OCI-LY7 (cell line): ENCODE data around the gene SAE1. TPM values are rescaled to one million over a fixed set of nuclear protein-coding genes. Genes with fewer than 3 reads are reported as not detected.

Experiments used
- BruUV-seq: library from RNA; stranded (reverse); fragments of 400-500 nt; replicated peaks from 2 replicates; lab custom pipeline; 2021; lab: Mats Ljungman, UMichigan
- CTCF ChIA-PET: fragments of 300-600 bp; sonication (Branson Sonifier 250); formaldehyde crosslinking; loops from one replicate; lab custom pipeline; 2022; ENCODE audit warnings: antibody characterized with exemption; ENCODE audit not compliant: unreplicated experiment; lab: Charles Lee
- POLR2A ChIA-PET: fragments of 300-600 bp; sonication (Branson Sonifier 250); formaldehyde crosslinking; loops from one replicate; lab custom pipeline; 2022; ENCODE audit warnings: antibody characterized with exemption; lab: Charles Lee
- DNase-seq: peaks from one replicate; pipeline ENCODE4 v3.0.0-alpha.2; 2015; ENCODE audit warnings: low spot score
- H2AFZ ChIP-seq: fragments of 200-600 bp; sonication (generic), shearing (Covaris generic); 2 replicates; pipeline ENCODE4 v1.6.1; 2014; ENCODE audit warnings: mild to moderate bottlenecking, antibody characterized with exemption, low read length, moderate library complexity
- H3K27ac ChIP-seq: fragments of 200-600 bp; sonication (generic); 2 replicates; pipeline ENCODE4 v1.5.1; 2014; ENCODE audit warnings: mixed run types, low read depth, mild to moderate bottlenecking, moderate library complexity, low read length, inconsistent platforms; ENCODE audit not compliant: poor library complexity, severe bottlenecking
- H3K36me3 ChIP-seq: fragments of 200-600 bp; sonication (generic); 2 replicates; pipeline ENCODE4 v1.6.1; 2014; ENCODE audit warnings: mild to moderate bottlenecking, antibody characterized with exemption, low read length, moderate library complexity, mixed read lengths; ENCODE audit not compliant: insufficient read depth
- H3K4me1 ChIP-seq: fragments of 200-600 bp; sonication (generic); 2 replicates; pipeline ENCODE4 v1.5.1; 2014; ENCODE audit warnings: mild to moderate bottlenecking, low read length; ENCODE audit not compliant: insufficient read depth, poor library complexity, severe bottlenecking
- H3K4me2 ChIP-seq: fragments of 200-600 bp; sonication (generic); 2 replicates; pipeline ENCODE4 v1.6.1; 2014; ENCODE audit warnings: mild to moderate bottlenecking, low read length
- H3K4me3 ChIP-seq: fragments of 200-600 bp; sonication (generic); 2 replicates; pipeline ENCODE4 v1.5.1; 2014; ENCODE audit warnings: mild to moderate bottlenecking, low read depth, low read length; ENCODE audit not compliant: poor library complexity, severe bottlenecking
- H3K79me2 ChIP-seq: fragments of 200-600 bp; sonication (generic); 2 replicates; pipeline ENCODE4 v1.6.1; 2016; ENCODE audit warnings: low read depth, mild to moderate bottlenecking, low read length, moderate library complexity, mixed read lengths; ENCODE audit not compliant: insufficient read depth
- H3K9me2 ChIP-seq: fragments of 200-600 bp; sonication (generic); 2 replicates; pipeline ENCODE4 v1.6.1; 2016; ENCODE audit warnings: mild to moderate bottlenecking, low read length, mixed read lengths; ENCODE audit not compliant: insufficient read depth
- H3K9me3 ChIP-seq: fragments of 200-600 bp; sonication (generic); 2 replicates; pipeline ENCODE4 v1.6.1; 2014; ENCODE audit warnings: mild to moderate bottlenecking, mixed run types, low read length, mixed read lengths
- H4K20me1 ChIP-seq: fragments of 200-600 bp; sonication (generic); 2 replicates; pipeline ENCODE4 v1.6.1; 2014; ENCODE audit warnings: mild to moderate bottlenecking, antibody characterized with exemption, low read length, moderate library complexity, mixed read lengths; ENCODE audit not compliant: insufficient read depth
- CTCF ChIP-seq: fragments of 200-600 bp; sonication (generic); conservative IDR thresholded peaks from 2 replicates; pipeline ENCODE4 v1.5.1; 2014; ENCODE audit warnings: mild to moderate bottlenecking, antibody characterized with exemption, low read length, moderate library complexity, mixed read lengths
- EZH2phosphoT487 ChIP-seq: fragments of 200-600 bp; sonication (generic); IDR thresholded peaks from 2 replicates; pipeline ENCODE4 v1.6.1; 2018; ENCODE audit warnings: low read depth, borderline replicate concordance, mild to moderate bottlenecking, mixed run types, antibody characterized with exemption, low read length, moderate library complexity, mixed read lengths
- intact Hi-C: fragments of 100-400 bp; cut with micrococcal nuclease; formaldehyde crosslinking; loops from one replicate; pipeline ENCODE4 v1.10.0; 2022; ENCODE audit not compliant: unreplicated experiment
- total RNA-seq, 2 experiments: library from RNA; depleted of rRNA in 1 of 2; stranded (reverse); fragments of >200 nt in 1 of 2; shearing (Covaris generic) in 1 of 2; gene quantifications; 2 replicates each; pipeline ENCODE4 v1.2.3, GENCODE V29; 2014 to 2022

The SAE1 gene
- total RNA-seq, 2 experiments from 2014 or later: 144 to 165 TPM

GRCh38 chr19:47176627-47177090, 46.0 kb downstream of the SAE1 start:
- Histone ChIP-seq H2AFZ (no peak overlapping the region), H3K36me3 (peaks cover 83% of the 10 kb centered on the region), H3K9me3 (no peaks in the 10 kb centered on the region), H3K79me2 (peaks cover 11% of the 10 kb centered on the region; the same call in 1 of the 2 replicates), H3K4me2 (no peak overlapping the region), H4K20me1 (0 out of 2 replicates have a peak, but pooled peaks cover 3% of the 10 kb centered on the region), H3K4me1 (no peaks in the 10 kb centered on the region), H3K27ac (no peak overlapping the region), H3K9me2 (no peaks in the 10 kb centered on the region), H3K4me3 (no peak overlapping the region)
- CTCF ChIA-PET: no interaction called here
- DNase-seq: no peak
- POLR2A ChIA-PET: interaction anchor here (0.6 kb wide), 1 partner anchor 336 kb away, joined by 5 read pairs; no protein-coding TSS in a partner anchor
- intact Hi-C loops: no loop called here
- BruUV-seq: no TSS peak
- TF ChIP-seq CTCF (no peak), EZH2phosphoT487 (no peak)

DNA sequence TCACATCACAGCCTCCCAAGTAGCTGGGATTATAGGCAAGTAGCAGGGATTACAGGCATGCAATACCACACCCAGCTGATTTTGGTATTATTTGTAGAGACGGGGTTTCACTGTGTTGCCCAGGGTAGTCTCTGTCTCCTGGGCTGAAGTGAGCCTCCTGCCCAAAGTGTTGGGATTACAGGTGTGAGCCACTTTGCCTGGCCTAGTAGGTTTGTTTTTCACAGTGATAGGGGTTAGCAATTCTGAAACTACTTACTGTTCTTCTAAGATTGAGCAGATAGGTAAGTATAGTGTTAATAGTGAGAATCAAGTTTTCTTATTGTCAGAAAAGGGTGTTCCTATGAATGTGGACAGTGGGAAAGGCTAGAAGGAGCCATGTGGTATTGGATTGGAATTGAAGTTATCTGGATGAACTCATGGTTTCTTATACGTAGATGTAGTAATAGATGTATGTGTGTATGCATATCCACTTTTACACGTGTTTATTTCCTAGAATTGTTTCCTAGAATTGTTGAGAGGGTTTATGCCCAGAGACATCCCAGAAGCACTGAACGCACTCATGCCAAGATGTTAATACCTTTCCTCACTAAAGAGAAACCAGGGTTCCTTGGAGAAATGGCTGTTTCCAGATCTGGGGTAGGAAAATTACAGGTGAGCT, 49.1 kb downstream of the SAE1 start:
- no peak overlapping the region for H3K4me2 ChIP-seq
- POLR2A ChIA-PET: interaction anchor here (1.3 kb wide), 1 partner anchor 22 kb away, joined by 3 read pairs; no protein-coding TSS in a partner anchor
- H3K4me3 ChIP-seq: no peak overlapping the region
- no peaks in the 10 kb centered on the region for H3K4me1 ChIP-seq
- CTCF ChIA-PET: no interaction called here
- H3K9me3 ChIP-seq: no peaks in the 10 kb centered on the region
- DNase-seq: no peak
- H3K79me2 ChIP-seq: peaks cover 11% of the 10 kb centered on the region; the same call in 1 of the 2 replicates
- no peak overlapping the region for H2AFZ ChIP-seq
- H3K36me3 ChIP-seq: peaks cover 88% of the 10 kb centered on the region
- H3K27ac ChIP-seq: no peak overlapping the region
- no peaks in the 10 kb centered on the region for H3K9me2 ChIP-seq
- H4K20me1 ChIP-seq: 0 out of 2 replicates have a peak, but pooled peaks cover 3% of the 10 kb centered on the region
- TF ChIP-seq CTCF (no peak), EZH2phosphoT487 (no peak)
- intact Hi-C loops: no loop called here
- BruUV-seq: no TSS peak

DNA sequence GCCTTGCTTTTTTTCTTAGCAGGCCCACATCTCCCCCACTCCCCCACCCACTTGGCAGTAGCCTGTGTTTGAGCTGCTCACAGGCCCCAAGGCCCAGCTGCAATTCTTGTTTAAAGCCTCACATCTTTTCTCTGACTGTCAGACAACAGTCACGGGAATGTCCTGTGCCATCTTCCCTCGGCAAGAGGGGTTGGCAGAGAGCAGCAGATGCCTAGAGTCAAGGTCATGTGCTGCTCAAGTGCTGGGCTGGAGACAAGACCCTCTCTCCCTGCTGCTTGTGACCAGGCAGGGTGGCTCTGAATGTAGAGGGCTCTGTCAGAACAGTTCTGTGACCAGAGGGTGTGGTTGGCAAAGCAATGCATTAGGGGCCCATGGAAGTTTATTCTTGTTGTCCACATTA, 53.0 kb downstream of the SAE1 start:
- TF ChIP-seq EZH2phosphoT487: no peak
- TF ChIP-seq CTCF: no peak
- Histone ChIP-seq H4K20me1 (no peaks in the 10 kb centered on the region), H3K27ac (no peak overlapping the region), H3K4me1 (peaks cover 18% of the 10 kb centered on the region), H3K36me3 (peaks cover 87% of the 10 kb centered on the region), H3K4me3 (no peak overlapping the region), H2AFZ (no peak overlapping the region), H3K9me2 (no peaks in the 10 kb centered on the region), H3K9me3 (no peaks in the 10 kb centered on the region), H3K4me2 (no peak overlapping the region), H3K79me2 (no peaks in the 10 kb centered on the region)
- POLR2A ChIA-PET: no interaction called here
- CTCF ChIA-PET: no interaction called here
- DNase-seq: no peak
- intact Hi-C loops: loop anchor here (2.0 kb wide), 1 partner anchor 19 kb away; no protein-coding TSS in a partner anchor
- BruUV-seq: no TSS peak
